Mesenchymal stem cell (in vitro differentiated cells and primary cell): ENCODE results near the gene ADGRL3.

Source experiments
- DNase-seq: peaks from one replicate; pipeline ENCODE4 v3.0.0-alpha.2; 2013
- H2AFZ ChIP-seq: one replicate; pipeline ENCODE4 v1.6.1; 2013; ENCODE audit warnings: low read depth, mild to moderate bottlenecking, control low read depth, inconsistent platforms, low read length, moderate library complexity
- H2AK5ac ChIP-seq: 2 replicates; pipeline ENCODE4 v1.6.1; 2013; ENCODE audit warnings: low read length, moderate library complexity, mild to moderate bottlenecking, inconsistent platforms; ENCODE audit not compliant: severe bottlenecking
- H2BK120ac ChIP-seq: one replicate; pipeline ENCODE4 v1.6.1; 2013; ENCODE audit warnings: low read depth, mild to moderate bottlenecking, inconsistent platforms, low read length, moderate library complexity
- H2BK12ac ChIP-seq, 2 experiments: one replicate each; pipeline ENCODE4 v1.6.1; 2013; ENCODE audit warnings: inconsistent platforms in 2 of 2, low read length in 2 of 2, mild to moderate bottlenecking in 2 of 2, moderate library complexity in 2 of 2, control low read depth in 1 of 2
- H2BK15ac ChIP-seq: one replicate; pipeline ENCODE4 v1.6.1; 2013; ENCODE audit warnings: mild to moderate bottlenecking, low read depth, inconsistent platforms; ENCODE audit not compliant: poor library complexity, severe bottlenecking
- H2BK5ac ChIP-seq: 2 replicates; pipeline ENCODE4 v1.6.1; 2013; ENCODE audit warnings: low read depth, mild to moderate bottlenecking, low read length, control low read depth, inconsistent platforms; ENCODE audit not compliant: poor library complexity, severe bottlenecking
- H3K14ac ChIP-seq, 2 experiments: one replicate each; pipeline ENCODE4 v1.6.1; 2013; ENCODE audit warnings: inconsistent platforms in 2 of 2, low read length in 2 of 2, control low read depth in 1 of 2, mild to moderate bottlenecking in 1 of 2, moderate library complexity in 1 of 2
- H3K18ac ChIP-seq, 2 experiments: one replicate each; pipeline ENCODE4 v1.6.1; 2013; ENCODE audit warnings: inconsistent platforms in 2 of 2, low read length in 2 of 2, control low read depth in 1 of 2, low read depth in 1 of 2, mild to moderate bottlenecking in 1 of 2
- H3K23ac ChIP-seq, 2 experiments: one replicate each; pipeline ENCODE4 v1.6.1; 2013; ENCODE audit warnings: inconsistent platforms in 2 of 2, low read length in 2 of 2, mild to moderate bottlenecking in 2 of 2, moderate library complexity in 2 of 2, control low read depth in 1 of 2
- H3K27ac ChIP-seq: 2 replicates; pipeline ENCODE4 v1.5.1; 2013; ENCODE audit warnings: mild to moderate bottlenecking, moderate library complexity, low read length, control low read depth, inconsistent platforms; ENCODE audit not compliant: poor library complexity, severe bottlenecking
- H3K27me3 ChIP-seq, 2 experiments: 2 replicates each; pipeline versions ENCODE4 v1.6.1 to v1.7.0; 2013; ENCODE audit warnings: low read length in 2 of 2, mild to moderate bottlenecking in 2 of 2, moderate library complexity in 2 of 2, control low read depth in 1 of 2, inconsistent platforms in 1 of 2; ENCODE audit not compliant: control insufficient read depth in 1 of 2, insufficient read depth in 1 of 2
- H3K36me3 ChIP-seq, 2 experiments: 2 replicates each; pipeline versions ENCODE4 v1.6.1 to v1.7.0; 2013; ENCODE audit warnings: low read length in 2 of 2, control low read depth in 1 of 2, inconsistent platforms in 1 of 2, low read depth in 1 of 2, mild to moderate bottlenecking in 1 of 2; ENCODE audit not compliant: insufficient read depth in 2 of 2, control insufficient read depth in 1 of 2
- H3K4ac ChIP-seq, 2 experiments: one replicate each; pipeline ENCODE4 v1.6.1; 2013; ENCODE audit warnings: inconsistent platforms in 2 of 2, low read length in 2 of 2, mild to moderate bottlenecking in 2 of 2, moderate library complexity in 2 of 2, control low read depth in 1 of 2, low read depth in 1 of 2
- H3K4me1 ChIP-seq: 2 replicates; pipeline ENCODE4 v1.6.1; 2013; ENCODE audit warnings: low read depth, low read length, control low read depth; ENCODE audit not compliant: control insufficient read depth, insufficient read depth
- H3K4me2 ChIP-seq: 2 replicates; pipeline ENCODE4 v1.6.1; 2013; ENCODE audit warnings: low read length, mild to moderate bottlenecking, inconsistent platforms; ENCODE audit not compliant: poor library complexity, severe bottlenecking
- H3K4me3 ChIP-seq, 2 experiments: 2 replicates each; pipeline versions ENCODE4 v1.5.1 to v1.7.0; 2013; ENCODE audit warnings: low read length in 2 of 2, mild to moderate bottlenecking in 2 of 2, control low read depth in 1 of 2, low read depth in 1 of 2; ENCODE audit not compliant: insufficient read depth in 1 of 2
- H3K79me1 ChIP-seq: replicated peaks from 2 replicates; pipeline ENCODE4 v1.6.1; 2013; ENCODE audit warnings: mild to moderate bottlenecking, control low read depth, low read length, inconsistent platforms; ENCODE audit not compliant: poor library complexity, severe bottlenecking
- H3K9ac ChIP-seq: 2 replicates; pipeline ENCODE4 v1.7.0; 2013; ENCODE audit warnings: mild to moderate bottlenecking, low read length, moderate library complexity
- H3K9me3 ChIP-seq: 2 replicates; pipeline ENCODE4 v1.7.0; 2013; ENCODE audit warnings: mild to moderate bottlenecking, low read length; ENCODE audit not compliant: control insufficient read depth
- H4K8ac ChIP-seq: one replicate; pipeline ENCODE4 v1.6.1; 2013; ENCODE audit warnings: inconsistent platforms, mild to moderate bottlenecking, low read length, moderate library complexity
- H4K91ac ChIP-seq: one replicate; pipeline ENCODE4 v1.6.1; 2013; ENCODE audit warnings: mild to moderate bottlenecking, low read length, inconsistent platforms
- whole genome bisulfite sequencing: methylation state at CpG from one replicate; pipeline ENCODE4 v1.1.7; 2013; ENCODE audit warnings: mixed read lengths; 5-methylcytosine and 5-hydroxymethylcytosine counted together

ADGRL3 gene

GRCh38 chr4:61408861-61409260 is 208.7 kb downstream of the ADGRL3 start:
- Histone ChIP-seq H3K14ac (no peak overlapping the region), H3K4me2 (no peak overlapping the region), H3K79me1 (no peaks in the 10 kb centered on the region), H2BK5ac (no peak overlapping the region), H4K91ac (no peak overlapping the region), H3K18ac (no peak overlapping the region), H3K36me3 (no peaks in the 10 kb centered on the region), H3K9me3 (no peaks in the 10 kb centered on the region), H3K4ac (no peak overlapping the region), H2BK15ac (no peak overlapping the region), H3K4me1 (no peaks in the 10 kb centered on the region), H2BK120ac (no peak overlapping the region), H2AFZ (no peak overlapping the region), H3K4me3 (no peak overlapping the region), H3K27ac (no peak overlapping the region), H4K8ac (no peak overlapping the region), H2BK12ac (no peak overlapping the region), H3K23ac (no peak overlapping the region), H3K27me3 (no peaks in the 10 kb centered on the region), H3K9ac (no peak overlapping the region), H2AK5ac (no peak overlapping the region)
- no peak for DNase-seq

GRCh38 chr4:61411241-61411640 is 211.1 kb downstream of the ADGRL3 start:
- no peak overlapping the region for H3K27ac ChIP-seq
- no peak overlapping the region for H3K23ac ChIP-seq
- no peak overlapping the region for H3K4me2 ChIP-seq
- DNase-seq: no peak
- no peak overlapping the region for H3K14ac ChIP-seq
- H3K4me1 ChIP-seq: no peaks in the 10 kb centered on the region
- no peak overlapping the region for H3K9ac ChIP-seq
- no peak overlapping the region for H4K8ac ChIP-seq
- no peak overlapping the region for H3K18ac ChIP-seq
- no peak overlapping the region for H2AFZ ChIP-seq
- H2AK5ac ChIP-seq: no peak overlapping the region
- H3K4me3 ChIP-seq: no peak overlapping the region
- no peak overlapping the region for H2BK120ac ChIP-seq
- H3K79me1 ChIP-seq: no peaks in the 10 kb centered on the region
- no peak overlapping the region for H2BK15ac ChIP-seq
- no peaks in the 10 kb centered on the region for H3K9me3 ChIP-seq
- H3K27me3 ChIP-seq: no peaks in the 10 kb centered on the region
- no peak overlapping the region for H2BK12ac ChIP-seq
- WGBS: 75% methylated on average over 1 of the region's 1 CpG
- no peak overlapping the region for H3K4ac ChIP-seq
- H3K36me3 ChIP-seq: no peaks in the 10 kb centered on the region
- no peak overlapping the region for H2BK5ac ChIP-seq
- no peak overlapping the region for H4K91ac ChIP-seq

- H3K27me3 ChIP-seq: no peaks in the 10 kb centered on the region
- WGBS: 95% methylated on average over 4 of the region's 4 CpGs
- no peak overlapping the region for H4K91ac ChIP-seq
These were observed 225.2 kb downstream of the ADGRL3 start for GRCh38 chr4:61425315-61425714.

GRCh38 chr4:61426229-61426628 is 226.1 kb downstream of the ADGRL3 start:
- no peak overlapping the region for H3K4ac ChIP-seq
- no peak overlapping the region for H3K4me2 ChIP-seq
- H4K8ac ChIP-seq: no peak overlapping the region
- H3K4me3 ChIP-seq: no peak overlapping the region
- H3K18ac ChIP-seq: no peak overlapping the region
- H3K4me1 ChIP-seq: peaks cover 3% of the 10 kb centered on the region
- H2BK15ac ChIP-seq: no peak overlapping the region
- no peaks in the 10 kb centered on the region for H3K79me1 ChIP-seq
- DNase-seq: no peak
- H3K27ac ChIP-seq: no peak overlapping the region
- H3K9ac ChIP-seq: no peak overlapping the region
- WGBS: 75% methylated on average over 5 of the region's 5 CpGs
- no peaks in the 10 kb centered on the region for H3K36me3 ChIP-seq
- H2AK5ac ChIP-seq: no peak overlapping the region
- no peak overlapping the region for H3K14ac ChIP-seq
- no peak overlapping the region for H3K23ac ChIP-seq
- no peak overlapping the region for H2BK12ac ChIP-seq
- no peaks in the 10 kb centered on the region for H3K27me3 ChIP-seq
- H2BK5ac ChIP-seq: no peak overlapping the region
- H3K9me3 ChIP-seq: no peaks in the 10 kb centered on the region
- H2BK120ac ChIP-seq: no peak overlapping the region
- no peak overlapping the region for H4K91ac ChIP-seq
- no peak overlapping the region for H2AFZ ChIP-seq

More at GRCh38 chr4:61425315-61425714, 225.2 kb downstream of the ADGRL3 start:
- H3K4me1 ChIP-seq: peaks cover 3% of the 10 kb centered on the region
- H2AK5ac ChIP-seq: no peak overlapping the region
- H3K18ac ChIP-seq: no peak overlapping the region
- H2BK5ac ChIP-seq: no peak overlapping the region
- H3K36me3 ChIP-seq: no peaks in the 10 kb centered on the region
- H3K4me2 ChIP-seq: no peak overlapping the region
- no peak overlapping the region for H3K9ac ChIP-seq
- no peak overlapping the region for H3K14ac ChIP-seq
- H4K8ac ChIP-seq: no peak overlapping the region
- H3K4me3 ChIP-seq: no peak overlapping the region
- H3K9me3 ChIP-seq: no peaks in the 10 kb centered on the region
- no peaks in the 10 kb centered on the region for H3K79me1 ChIP-seq
- H3K27ac ChIP-seq: no peak overlapping the region
- H2BK15ac ChIP-seq: no peak overlapping the region
- H2BK120ac ChIP-seq: no peak overlapping the region
- H3K23ac ChIP-seq: no peak overlapping the region
- no peak for DNase-seq
- no peak overlapping the region for H2BK12ac ChIP-seq
- H3K4ac ChIP-seq: no peak overlapping the region
- H2AFZ ChIP-seq: no peak overlapping the region
